ENCODE measurements around the gene CBFA2T2. TPM values are rescaled to one million over a fixed set of nuclear protein-coding genes. Genes with fewer than 3 reads are reported as not detected.

The CBFA2T2 gene
- total and polyA plus RNA-seq, 2 of the 4 experiments (the other 2 are of a cell fraction) = 3.8 to 6.2 TPM

DNA sequence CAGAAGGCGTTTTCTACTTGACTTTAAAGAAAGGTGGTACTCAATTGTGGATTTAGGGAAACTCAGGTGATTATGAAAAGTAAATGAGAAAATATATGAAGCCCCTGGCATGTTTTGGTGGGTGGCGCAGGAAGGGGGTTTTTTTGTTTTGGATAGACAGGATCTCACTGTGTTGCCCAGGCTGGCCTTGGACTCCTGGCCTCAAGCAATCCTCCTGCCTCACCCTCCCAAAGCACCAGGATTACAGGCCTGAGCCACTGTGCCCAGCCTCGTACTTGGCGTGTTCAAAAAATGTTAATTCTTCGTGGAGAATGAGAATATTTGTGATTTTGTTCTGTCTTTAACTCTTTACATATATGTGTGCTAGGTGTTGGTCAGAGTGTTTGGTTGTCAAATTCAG, 140.1 kb downstream of the CBFA2T2 start:
- intact Hi-C loops (cut with micrococcal nuclease) = no loop called here
- H3K4ac ChIP-seq (ENCODE audit: low read depth, low read length) = no peak overlapping the region
- H4K8ac ChIP-seq (ENCODE audit: low read depth in 2 of 2, low read length in 2 of 2) = no peak overlapping the region
- dilution Hi-C loops (cut with HindIII; ENCODE audit: low sequenced_read_pairs, unreplicated experiment) = no loop called here
- no peak overlapping the region for H2BK15ac ChIP-seq (ENCODE audit: low read depth, low read length)
- no peak overlapping the region for H2BK120ac ChIP-seq (ENCODE audit: low read depth, low read length)
- no peak overlapping the region for H3K23ac ChIP-seq (ENCODE audit: low read depth, low read length)
- H3K36me3 ChIP-seq (ENCODE audit: control insufficient read depth, insufficient read depth, low read length) = peaks cover 51% of the 10 kb centered on the region
- H2AK5ac ChIP-seq (ENCODE audit: low read depth, low read length) = no peak overlapping the region
- in situ Hi-C loops (cut with MboI; ENCODE audit: low sequenced_read_pairs) = no loop called here
- H3K4me2 ChIP-seq (ENCODE audit: low read depth, low read length) = no peak overlapping the region
- no peak overlapping the region for H3K56ac ChIP-seq (ENCODE audit: extremely low read depth, insufficient read depth, low read length)
- no peaks in the 10 kb centered on the region for H4K20me1 ChIP-seq (ENCODE audit: insufficient read depth, low read length)
- ChIA-PET POLR2A (ENCODE audit: unreplicated experiment) (no interaction called here), CTCF (no interaction called here)
- no peak for ATAC-seq (ENCODE audit: low read depth)
- TF ChIP-seq, protein P1, sequence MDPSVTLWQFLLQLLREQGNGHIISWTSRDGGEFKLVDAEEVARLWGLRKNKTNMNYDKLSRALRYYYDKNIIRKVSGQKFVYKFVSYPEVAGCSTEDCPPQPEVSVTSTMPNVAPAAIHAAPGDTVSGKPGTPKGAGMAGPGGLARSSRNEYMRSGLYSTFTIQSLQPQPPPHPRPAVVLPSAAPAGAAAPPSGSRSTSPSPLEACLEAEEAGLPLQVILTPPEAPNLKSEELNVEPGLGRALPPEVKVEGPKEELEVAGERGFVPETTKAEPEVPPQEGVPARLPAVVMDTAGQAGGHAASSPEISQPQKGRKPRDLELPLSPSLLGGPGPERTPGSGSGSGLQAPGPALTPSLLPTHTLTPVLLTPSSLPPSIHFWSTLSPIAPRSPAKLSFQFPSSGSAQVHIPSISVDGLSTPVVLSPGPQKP (IDR thresholded peaks at IDR 0.05; ENCODE audit: borderline replicate concordance, low read depth, low read length) = no peak
- TF ChIP-seq, protein P2, sequence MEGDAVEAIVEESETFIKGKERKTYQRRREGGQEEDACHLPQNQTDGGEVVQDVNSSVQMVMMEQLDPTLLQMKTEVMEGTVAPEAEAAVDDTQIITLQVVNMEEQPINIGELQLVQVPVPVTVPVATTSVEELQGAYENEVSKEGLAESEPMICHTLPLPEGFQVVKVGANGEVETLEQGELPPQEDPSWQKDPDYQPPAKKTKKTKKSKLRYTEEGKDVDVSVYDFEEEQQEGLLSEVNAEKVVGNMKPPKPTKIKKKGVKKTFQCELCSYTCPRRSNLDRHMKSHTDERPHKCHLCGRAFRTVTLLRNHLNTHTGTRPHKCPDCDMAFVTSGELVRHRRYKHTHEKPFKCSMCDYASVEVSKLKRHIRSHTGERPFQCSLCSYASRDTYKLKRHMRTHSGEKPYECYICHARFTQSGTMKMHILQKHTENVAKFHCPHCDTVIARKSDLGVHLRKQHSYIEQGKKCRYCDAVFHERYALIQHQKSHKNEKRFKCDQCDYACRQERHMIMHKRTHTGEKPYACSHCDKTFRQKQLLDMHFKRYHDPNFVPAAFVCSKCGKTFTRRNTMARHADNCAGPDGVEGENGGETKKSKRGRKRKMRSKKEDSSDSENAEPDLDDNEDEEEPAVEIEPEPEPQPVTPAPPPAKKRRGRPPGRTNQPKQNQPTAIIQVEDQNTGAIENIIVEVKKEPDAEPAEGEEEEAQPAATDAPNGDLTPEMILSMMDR (conservative IDR thresholded peaks at IDR 0.05; ENCODE audit: low read depth, low read length) = no peak
- no peak for TF ChIP-seq RFX5 (IDR thresholded peaks at IDR 0.05; ENCODE audit: low read depth, low read length)
- no peak for TF ChIP-seq RAD21 (IDR thresholded peaks at IDR 0.05; ENCODE audit: low read length)
- no peak for TF ChIP-seq NFE2L2 (IDR thresholded peaks at IDR 0.05; ENCODE audit: low read depth, low read length)
- TF ChIP-seq FOS (IDR thresholded peaks at IDR 0.05; ENCODE audit: low read depth, low read length) = no peak
- no peak for TF ChIP-seq POLR2A (IDR thresholded peaks at IDR 0.05; ENCODE audit: low read depth, low read length)
- TF ChIP-seq MAZ (IDR thresholded peaks at IDR 0.05; ENCODE audit: borderline replicate concordance, low read depth, low read length) = no peak
- no peak for TF ChIP-seq MXI1 (IDR thresholded peaks at IDR 0.05; ENCODE audit: borderline replicate concordance, low read depth, low read length)
- no peak for TF ChIP-seq BHLHE40 (IDR thresholded peaks at IDR 0.05; ENCODE audit: low read depth, low read length)
- no peak for TF ChIP-seq CHD1 (IDR thresholded peaks at IDR 0.05; ENCODE audit: low read depth, low read length)
- TF ChIP-seq MAFK (IDR thresholded peaks at IDR 0.05; ENCODE audit: low read depth, low read length) = no peak
- no peak for TF ChIP-seq SMC3 (IDR thresholded peaks at IDR 0.05; ENCODE audit: low read depth, low read length)
- TF ChIP-seq, protein P3, sequence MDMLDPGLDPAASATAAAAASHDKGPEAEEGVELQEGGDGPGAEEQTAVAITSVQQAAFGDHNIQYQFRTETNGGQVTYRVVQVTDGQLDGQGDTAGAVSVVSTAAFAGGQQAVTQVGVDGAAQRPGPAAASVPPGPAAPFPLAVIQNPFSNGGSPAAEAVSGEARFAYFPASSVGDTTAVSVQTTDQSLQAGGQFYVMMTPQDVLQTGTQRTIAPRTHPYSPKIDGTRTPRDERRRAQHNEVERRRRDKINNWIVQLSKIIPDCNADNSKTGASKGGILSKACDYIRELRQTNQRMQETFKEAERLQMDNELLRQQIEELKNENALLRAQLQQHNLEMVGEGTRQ (IDR thresholded peaks at IDR 0.05; ENCODE audit: low read depth, low read length) = no peak
- no peak for TF ChIP-seq RCOR1 (IDR thresholded peaks at IDR 0.05; ENCODE audit: insufficient replicate concordance, low read length)
- TF ChIP-seq CEBPB (IDR thresholded peaks at IDR 0.05; ENCODE audit: low read depth, low read length) = no peak
- H3K9me3 ChIP-seq (ENCODE audit: control insufficient read depth, insufficient read depth, low read length) = no peaks in the 10 kb centered on the region
- no peaks in the 10 kb centered on the region for H3K27me3 ChIP-seq (ENCODE audit: control insufficient read depth, insufficient read depth, low read length)
- no peak overlapping the region for H4K5ac ChIP-seq (ENCODE audit: low read depth, low read length)
- peaks cover 12% of the 10 kb centered on the region; the same call in 1 of the 2 replicates for H3K9me1 ChIP-seq (ENCODE audit: insufficient read depth, low read length)
- no peak overlapping the region for H2AFZ ChIP-seq (replicated peaks; ENCODE audit: low read length, poor library complexity)
- WGBS, 2 experiments (ENCODE audit: extremely low coverage in 2 of 2, insufficient read length in 1 of 2) = no CpG with 5 or more reads among the region's 5 CpGs
- no TSS peak for BruUV-seq (replicated peaks)
- no peak overlapping the region for H2BK20ac ChIP-seq (ENCODE audit: low read depth, low read length)
- no peak overlapping the region for H4K91ac ChIP-seq (ENCODE audit: insufficient read depth, low read depth, low read length)
- no peak overlapping the region for H2BK5ac ChIP-seq (ENCODE audit: low read depth, low read length, poor library complexity, severe bottlenecking)
- H3K14ac ChIP-seq (replicated peaks; ENCODE audit: low read depth, low read length) = no peak overlapping the region
- H3K4me3 ChIP-seq (ENCODE audit: insufficient read depth, low read depth, low read length) = no peak overlapping the region
- no peak overlapping the region for H3K9ac ChIP-seq (ENCODE audit: low read depth, low read length)
- H3K79me1 ChIP-seq (ENCODE audit: low read depth in 1 of 2, low read length in 2 of 2) = no peaks in the 10 kb centered on the region; a peak in 1 of 4 replicates
- H3K18ac ChIP-seq (ENCODE audit: low read depth, low read length) = no peak overlapping the region
- no peak overlapping the region for H2AK9ac ChIP-seq (replicated peaks; ENCODE audit: low read depth, low read length, poor library complexity)
- DNase-seq = no peak
- H3K27ac ChIP-seq (ENCODE audit: insufficient read depth, low read length) = no peak overlapping the region
- H3K4me1 ChIP-seq (ENCODE audit: control insufficient read depth, insufficient read depth, low read length) = no peaks in the 10 kb centered on the region

Measured in IMR-90 (cell line).